ENCODE measurements around the gene COPZ2. TPM values are rescaled to one million over a fixed set of nuclear protein-coding genes. Genes with fewer than 3 reads are reported as not detected.
A peak's percentile ranks its signal among the peaks of the same experiment; 100 is the strongest.
"Not testable (repeated sequence)": the region's sequence is repeated elsewhere in the genome, so short reads cannot be mapped to it uniquely, and the experiment has no call there.

The COPZ2 gene
- polyA plus RNA-seq, 2 donors: 8.4 to 12.9 TPM

GRCh38 chr17:48003417-48004151 lies 34.0 kb downstream of the COPZ2 start:
- Histone ChIP-seq H3K27me3 (ENCODE audit: control insufficient read depth in 1 of 2, insufficient read depth in 2 of 2, low read length in 2 of 2) (no peaks in the 10 kb centered on the region), H3K9me3 (ENCODE audit: control insufficient read depth in 2 of 2, insufficient read depth in 1 of 2, low read depth in 1 of 2, low read length in 1 of 2) (no peaks in the 10 kb centered on the region), H3K4me1 (ENCODE audit: control insufficient read depth in 2 of 2, insufficient read depth in 2 of 2, low read length in 1 of 2) (peaks cover 0 to 8% of the 10 kb centered on the region in 2 donors), H3K4me3 (ENCODE audit: low read depth in 1 of 2, low read length in 2 of 2) (no peak overlapping the region), H3K36me3 (ENCODE audit: control insufficient read depth in 2 of 2, insufficient read depth in 2 of 2, low read length in 1 of 2) (no peaks in the 10 kb centered on the region), H3K27ac (ENCODE audit: low read depth in 2 of 2, low read length in 1 of 2) (no peak overlapping the region)
- 81 to 84% methylated on average over 17 of the region's 17 CpGs for WGBS, 2 donors

GRCh38 chr17:48002916-48003416 lies 34.6 kb downstream of the COPZ2 start:
- Histone ChIP-seq H3K9me3 (ENCODE audit: control insufficient read depth in 2 of 2, insufficient read depth in 1 of 2, low read depth in 1 of 2, low read length in 1 of 2) (no peaks in the 10 kb centered on the region), H3K27ac (ENCODE audit: low read depth in 2 of 2, low read length in 1 of 2) (no peak overlapping the region), H3K4me1 (ENCODE audit: control insufficient read depth in 2 of 2, insufficient read depth in 2 of 2, low read length in 1 of 2) (peaks cover 0 to 8% of the 10 kb centered on the region in 2 donors), H3K27me3 (ENCODE audit: control insufficient read depth in 1 of 2, insufficient read depth in 2 of 2, low read length in 2 of 2) (no peaks in the 10 kb centered on the region), H3K4me3 (ENCODE audit: low read depth in 1 of 2, low read length in 2 of 2) (no peak overlapping the region), H3K36me3 (ENCODE audit: control insufficient read depth in 2 of 2, insufficient read depth in 2 of 2, low read length in 1 of 2) (no peaks in the 10 kb centered on the region)
- WGBS, 2 donors: 59 to 67% methylated on average over 7 of the region's 7 CpGs

DNA sequence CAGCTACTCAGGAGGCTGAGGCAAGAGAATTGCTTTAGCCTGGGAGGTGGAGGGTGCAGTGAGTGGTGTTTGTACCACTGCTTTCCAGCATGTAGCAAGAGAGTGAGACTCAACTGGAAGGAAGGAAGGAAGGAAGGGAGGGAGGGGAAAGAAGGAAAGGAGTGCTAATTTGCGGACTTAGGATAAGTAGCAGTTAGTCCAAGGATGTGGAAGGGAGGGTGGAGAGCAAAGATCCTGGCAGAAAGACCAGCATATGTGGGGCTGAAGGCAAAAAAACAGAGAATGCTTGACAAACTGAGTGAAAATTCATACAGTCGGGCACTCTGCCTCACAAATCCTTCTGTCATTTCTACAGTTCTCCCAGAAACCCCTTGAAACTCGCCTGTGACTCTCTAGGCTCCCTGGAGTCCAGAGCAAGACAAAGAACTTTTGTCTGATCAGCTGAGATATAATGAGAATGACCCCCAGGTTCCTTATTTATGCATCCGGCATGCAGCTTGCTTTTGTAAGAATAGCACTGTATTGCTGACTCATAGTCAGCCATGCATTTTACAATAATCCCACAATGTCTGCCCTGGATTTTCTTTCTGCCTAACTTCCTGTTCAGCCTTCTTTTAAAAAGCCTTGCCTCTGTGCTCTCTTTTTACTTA lies 35.2 kb downstream of the COPZ2 start:
- no peaks in the 10 kb centered on the region for H3K27me3 ChIP-seq (ENCODE audit: control insufficient read depth in 1 of 2, insufficient read depth in 2 of 2, low read length in 2 of 2)
- H3K27ac ChIP-seq (ENCODE audit: low read depth in 2 of 2, low read length in 1 of 2): peak overlapping the region in 1 of 2 donors; percentile 20
- H3K9me3 ChIP-seq (ENCODE audit: control insufficient read depth in 2 of 2, insufficient read depth in 1 of 2, low read depth in 1 of 2, low read length in 1 of 2): no peaks in the 10 kb centered on the region
- no peak overlapping the region for H3K4me3 ChIP-seq (ENCODE audit: low read depth in 1 of 2, low read length in 2 of 2)
- peaks cover 0 to 8% of the 10 kb centered on the region in 2 donors for H3K4me1 ChIP-seq (ENCODE audit: control insufficient read depth in 2 of 2, insufficient read depth in 2 of 2, low read length in 1 of 2)
- WGBS, 2 donors: 29 to 34% methylated on average over 4 of the region's 4 CpGs
- no peaks in the 10 kb centered on the region for H3K36me3 ChIP-seq (ENCODE audit: control insufficient read depth in 2 of 2, insufficient read depth in 2 of 2, low read length in 1 of 2)

DNA sequence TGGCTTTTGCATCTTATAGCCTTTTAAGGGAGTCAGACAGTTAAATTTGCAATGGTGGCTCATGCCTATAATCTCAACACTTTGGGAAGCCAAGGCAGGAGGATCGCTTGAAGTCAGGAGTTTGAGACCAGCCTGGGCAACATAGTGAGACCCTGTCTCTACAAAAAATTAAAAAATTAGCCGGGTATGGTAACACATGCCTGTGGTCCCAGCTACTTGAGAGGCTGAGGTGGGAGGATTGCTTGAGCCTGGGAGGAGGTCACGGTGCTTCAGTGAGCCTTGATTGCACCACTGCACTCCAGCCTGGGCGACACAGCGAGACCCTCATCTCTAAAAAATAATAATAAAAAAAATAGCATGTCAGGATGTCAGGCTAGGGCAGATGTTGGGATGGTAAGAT lies 35.9 kb downstream of the COPZ2 start:
- not testable (repeated sequence) for H3K4me1 ChIP-seq (ENCODE audit: control insufficient read depth in 2 of 2, insufficient read depth in 2 of 2, low read length in 1 of 2); H3K4me3 ChIP-seq (ENCODE audit: low read depth in 1 of 2, low read length in 2 of 2); H3K9me3 ChIP-seq (ENCODE audit: control insufficient read depth in 2 of 2, insufficient read depth in 1 of 2, low read depth in 1 of 2, low read length in 1 of 2); H3K27ac ChIP-seq (ENCODE audit: low read depth in 2 of 2, low read length in 1 of 2); H3K27me3 ChIP-seq (ENCODE audit: control insufficient read depth in 1 of 2, insufficient read depth in 2 of 2, low read length in 2 of 2); H3K36me3 ChIP-seq (ENCODE audit: control insufficient read depth in 2 of 2, insufficient read depth in 2 of 2, low read length in 1 of 2)
- WGBS, 2 donors: 94 to 97% methylated on average over 5 of the region's 5 CpGs

DNA sequence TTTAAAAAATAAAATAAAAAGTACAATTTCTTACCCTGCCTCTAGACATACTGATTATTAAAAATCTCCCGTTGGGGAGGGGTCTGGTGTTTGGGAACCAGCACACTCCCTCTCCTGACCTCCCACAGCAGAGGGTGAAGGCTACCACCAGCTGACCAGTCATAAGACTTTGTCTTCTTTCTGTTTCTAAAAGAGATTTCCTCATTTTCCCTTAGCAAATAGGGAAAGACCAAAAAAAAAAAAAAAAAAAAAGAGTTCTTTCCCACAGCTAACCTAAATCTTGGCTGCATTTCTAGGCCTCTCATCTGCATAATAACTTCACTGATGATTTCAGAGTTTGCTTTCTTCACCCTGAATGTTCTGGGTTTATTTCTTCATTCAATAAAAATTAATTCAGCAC lies 36.4 kb downstream of the COPZ2 start:
- H3K36me3 ChIP-seq (ENCODE audit: control insufficient read depth in 2 of 2, insufficient read depth in 2 of 2, low read length in 1 of 2): no peaks in the 10 kb centered on the region
- H3K4me1 ChIP-seq (ENCODE audit: control insufficient read depth in 2 of 2, insufficient read depth in 2 of 2, low read length in 1 of 2): peaks cover 0 to 8% of the 10 kb centered on the region in 2 donors
- H3K9me3 ChIP-seq (ENCODE audit: control insufficient read depth in 2 of 2, insufficient read depth in 1 of 2, low read depth in 1 of 2, low read length in 1 of 2): no peaks in the 10 kb centered on the region
- 76 to 91% methylated on average over 1 of the region's 1 CpG for WGBS, 2 donors
- no peak overlapping the region for H3K27ac ChIP-seq (ENCODE audit: low read depth in 2 of 2, low read length in 1 of 2)
- no peaks in the 10 kb centered on the region for H3K27me3 ChIP-seq (ENCODE audit: control insufficient read depth in 1 of 2, insufficient read depth in 2 of 2, low read length in 2 of 2)
- no peak overlapping the region for H3K4me3 ChIP-seq (ENCODE audit: low read depth in 1 of 2, low read length in 2 of 2)

- Histone ChIP-seq H3K4me1 (ENCODE audit: control insufficient read depth in 2 of 2, insufficient read depth in 2 of 2, low read length in 1 of 2) (peaks cover 0 to 8% of the 10 kb centered on the region in 2 donors), H3K27me3 (ENCODE audit: control insufficient read depth in 1 of 2, insufficient read depth in 2 of 2, low read length in 2 of 2) (no peaks in the 10 kb centered on the region), H3K27ac (ENCODE audit: low read depth in 2 of 2, low read length in 1 of 2) (no peak overlapping the region), H3K9me3 (ENCODE audit: control insufficient read depth in 2 of 2, insufficient read depth in 1 of 2, low read depth in 1 of 2, low read length in 1 of 2) (no peaks in the 10 kb centered on the region), H3K4me3 (ENCODE audit: low read depth in 1 of 2, low read length in 2 of 2) (no peak overlapping the region), H3K36me3 (ENCODE audit: control insufficient read depth in 2 of 2, insufficient read depth in 2 of 2, low read length in 1 of 2) (no peaks in the 10 kb centered on the region)
- WGBS, 2 donors: 46 to 50% methylated on average over 4 of the region's 4 CpGs
Observed at GRCh38 chr17:47999582-47999981, 38.0 kb downstream of the COPZ2 start.

DNA sequence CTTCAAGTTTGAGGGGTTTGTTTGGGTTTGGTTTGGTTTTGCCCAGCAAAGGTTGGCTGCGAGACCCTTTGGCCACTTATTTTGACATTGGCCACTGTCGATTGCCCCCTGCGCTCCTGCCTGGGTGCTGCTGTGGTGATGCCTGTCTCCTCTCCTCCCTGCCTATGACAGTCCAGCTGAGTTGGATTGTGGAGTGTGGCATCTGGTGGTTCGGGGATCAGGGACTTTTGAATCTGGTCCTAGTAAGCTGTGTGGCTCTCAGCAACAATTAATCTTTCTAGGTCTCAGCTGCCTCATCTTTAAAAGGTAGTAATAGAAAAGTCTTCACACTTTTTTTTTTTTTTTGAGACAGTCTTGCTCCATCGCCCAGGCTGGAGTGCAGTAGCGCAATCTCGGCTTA lies 39.6 kb downstream of the COPZ2 start:
- no peaks in the 10 kb centered on the region for H3K27me3 ChIP-seq (ENCODE audit: control insufficient read depth in 1 of 2, insufficient read depth in 2 of 2, low read length in 2 of 2)
- no peaks in the 10 kb centered on the region for H3K36me3 ChIP-seq (ENCODE audit: control insufficient read depth in 2 of 2, insufficient read depth in 2 of 2, low read length in 1 of 2)
- no peak overlapping the region for H3K4me3 ChIP-seq (ENCODE audit: low read depth in 1 of 2, low read length in 2 of 2)
- no peak overlapping the region for H3K27ac ChIP-seq (ENCODE audit: low read depth in 2 of 2, low read length in 1 of 2)
- H3K9me3 ChIP-seq (ENCODE audit: control insufficient read depth in 2 of 2, insufficient read depth in 1 of 2, low read depth in 1 of 2, low read length in 1 of 2): no peaks in the 10 kb centered on the region
- peaks cover 0 to 6% of the 10 kb centered on the region in 2 donors for H3K4me1 ChIP-seq (ENCODE audit: control insufficient read depth in 2 of 2, insufficient read depth in 2 of 2, low read length in 1 of 2)
- WGBS, 2 donors: 93% methylated on average over 7 of the region's 7 CpGs

DNA sequence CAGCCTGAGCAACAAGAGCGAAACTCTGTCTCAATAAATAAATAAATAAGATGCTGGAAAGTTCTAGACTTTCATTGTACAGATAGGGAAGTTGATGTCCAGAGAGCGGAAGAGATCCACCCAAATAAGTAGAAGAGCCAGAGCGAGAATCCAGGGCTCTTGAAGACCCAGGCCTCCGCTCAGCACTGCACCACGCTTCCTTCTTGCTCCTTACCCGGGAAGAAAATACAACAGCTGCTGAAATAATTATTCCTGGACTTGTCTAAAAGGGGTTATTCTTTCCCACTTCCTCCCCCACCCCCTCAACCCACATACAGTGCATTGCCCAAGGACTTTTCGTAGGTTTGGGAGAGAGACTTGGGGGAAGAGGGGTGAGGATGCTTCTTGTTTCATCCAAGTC lies 40.0 kb downstream of the COPZ2 start:
- peaks cover 0 to 4% of the 10 kb centered on the region in 2 donors for H3K4me1 ChIP-seq (ENCODE audit: control insufficient read depth in 2 of 2, insufficient read depth in 2 of 2, low read length in 1 of 2)
- H3K27ac ChIP-seq (ENCODE audit: low read depth in 2 of 2, low read length in 1 of 2): no peak overlapping the region
- H3K27me3 ChIP-seq (ENCODE audit: control insufficient read depth in 1 of 2, insufficient read depth in 2 of 2, low read length in 2 of 2): no peaks in the 10 kb centered on the region
- H3K36me3 ChIP-seq (ENCODE audit: control insufficient read depth in 2 of 2, insufficient read depth in 2 of 2, low read length in 1 of 2): no peaks in the 10 kb centered on the region
- 81 to 90% methylated on average over 7 of the region's 7 CpGs for WGBS, 2 donors
- no peaks in the 10 kb centered on the region for H3K9me3 ChIP-seq (ENCODE audit: control insufficient read depth in 2 of 2, insufficient read depth in 1 of 2, low read depth in 1 of 2, low read length in 1 of 2)
- H3K4me3 ChIP-seq (ENCODE audit: low read depth in 1 of 2, low read length in 2 of 2): no peak overlapping the region

GRCh38 chr17:47996201-47996600 lies 41.4 kb downstream of the COPZ2 start:
- H3K4me1 ChIP-seq (ENCODE audit: control insufficient read depth in 2 of 2, insufficient read depth in 2 of 2, low read length in 1 of 2): no peaks in the 10 kb centered on the region
- H3K27ac ChIP-seq (ENCODE audit: low read depth in 2 of 2, low read length in 1 of 2): no peak overlapping the region
- no peaks in the 10 kb centered on the region for H3K9me3 ChIP-seq (ENCODE audit: control insufficient read depth in 2 of 2, insufficient read depth in 1 of 2, low read depth in 1 of 2, low read length in 1 of 2)
- WGBS, 2 donors: 73 to 76% methylated on average over 9 of the region's 9 CpGs
- H3K36me3 ChIP-seq (ENCODE audit: control insufficient read depth in 2 of 2, insufficient read depth in 2 of 2, low read length in 1 of 2): no peaks in the 10 kb centered on the region
- no peaks in the 10 kb centered on the region for H3K27me3 ChIP-seq (ENCODE audit: control insufficient read depth in 1 of 2, insufficient read depth in 2 of 2, low read length in 2 of 2)
- no peak overlapping the region for H3K4me3 ChIP-seq (ENCODE audit: low read depth in 1 of 2, low read length in 2 of 2)
